ENCODE results near the gene BUB1. TPM values are rescaled to one million over a fixed set of nuclear protein-coding genes. Genes with fewer than 3 reads are reported as not detected.

Gene BUB1
- total and polyA plus RNA-seq, 2 of the 8 experiments (the other 6 are each of a cell fraction or from before 2014, with no cell fraction given): 48.4 to 113 TPM

- H2AK5ac ChIP-seq (ENCODE audit: low read depth, low read length): no peak overlapping the region; the same call in 1 of the 2 replicates
- DNase-seq (ENCODE audit: low read depth in 1 of 2, low spot score in 2 of 2) (no peak), FAIRE-seq (no peak)
- H3K4ac ChIP-seq (replicated peaks; ENCODE audit: insufficient read length, low read depth, low read length): no peak overlapping the region
- H3K27ac ChIP-seq (ENCODE audit: low read depth, low read length): no peak overlapping the region
- H3K9me3 ChIP-seq (ENCODE audit: insufficient read depth in 2 of 2, low read depth in 1 of 2, low read length in 1 of 2): no peaks in the 10 kb centered on the region
- H2BK12ac ChIP-seq (ENCODE audit: low read depth, low read length): no peak overlapping the region
- H2AFZ ChIP-seq (ENCODE audit: low read length): no peak overlapping the region
- H2BK120ac ChIP-seq (replicated peaks; ENCODE audit: low read depth, low read length): no peak overlapping the region
- no peak overlapping the region for H2BK15ac ChIP-seq (ENCODE audit: low read length)
- ChIA-PET POLR2A (ENCODE audit: partially characterized antibody) (interaction anchor here (1.0 to 1.4 kb wide), 7 partner anchors 9 to 80 kb away, joined by 3 to 5 read pairs (median 4); no protein-coding TSS in a partner anchor), CTCF (ENCODE audit: partially characterized antibody) (interaction anchor here (1.0 to 2.8 kb wide), 3 partner anchors 81 to 137 kb away, joined by 3 to 19 read pairs (median 6); no protein-coding TSS in a partner anchor)
- H2BK20ac ChIP-seq (ENCODE audit: low read length): no peak overlapping the region
- no peaks in the 10 kb centered on the region; a peak in 2 of 7 replicates for H3K27me3 ChIP-seq (replicated peaks in 1 of 4; ENCODE audit: control insufficient read depth in 3 of 4, extremely low read depth in 1 of 4, insufficient read depth in 3 of 4, low read length in 3 of 4)
- H3K79me2 ChIP-seq (ENCODE audit: control insufficient read depth in 1 of 2, insufficient read depth in 2 of 2, low read length in 2 of 2): peaks cover 14 to 48% of the 10 kb centered on the region in 2 experiments; a peak in 3 of 4 replicates
- H4K20me1 ChIP-seq (replicated peaks in 1 of 2; ENCODE audit: control insufficient read depth in 1 of 2, insufficient read depth in 2 of 2, low read length in 2 of 2): peaks cover 6 to 12% of the 10 kb centered on the region in 2 experiments
- no peak overlapping the region for H4K8ac ChIP-seq (ENCODE audit: extremely low read depth, insufficient read depth, low read length)
- H3K4me3 ChIP-seq (ENCODE audit: extremely low read depth in 1 of 4, insufficient read depth in 2 of 4, low read depth in 3 of 4, low read length in 4 of 4): peak overlapping the region in 1 of 4 experiments; percentile 22; a peak in 1 of 8 replicates
- H3K9ac ChIP-seq (replicated peaks in 1 of 4; ENCODE audit: extremely low read depth in 1 of 4, low read depth in 3 of 4, low read length in 3 of 4): no peak overlapping the region
- no peak overlapping the region for H3K56ac ChIP-seq (replicated peaks; ENCODE audit: insufficient read length, low read depth, low read length)
- peaks cover 10% of the 10 kb centered on the region for H3K23me2 ChIP-seq (ENCODE audit: low read depth, low read length)
- no peak for TF ChIP-seq HDAC2 (IDR thresholded peaks at IDR 0.05; ENCODE audit: borderline replicate concordance in 1 of 2, low read depth in 2 of 2, low read length in 2 of 2)
- TF ChIP-seq KDM5A (IDR thresholded peaks at IDR 0.05; ENCODE audit: low read length): no peak
- 0 out of 2 replicates have a peak, but pooled peaks have one; percentile 30 for TF ChIP-seq E2F6 (IDR thresholded peaks at IDR 0.05)
- no peak for TF ChIP-seq BCL11A (IDR thresholded peaks at IDR 0.05; ENCODE audit: low read depth in 2 of 2, low read length in 2 of 2)
- TF ChIP-seq ASH2L (IDR thresholded peaks at IDR 0.05; ENCODE audit: low read length): no peak
- TF ChIP-seq RXRA (IDR thresholded peaks at IDR 0.05; ENCODE audit: insufficient read depth, low read depth, low read length): no peak
- TF ChIP-seq GTF2F1 (IDR thresholded peaks at IDR 0.05; ENCODE audit: borderline replicate concordance, low read depth, low read length): no peak
- no peak overlapping the region for H3K23ac ChIP-seq (ENCODE audit: insufficient read length)
- peaks cover 8 to 48% (median 39%) of the 10 kb centered on the region in 4 experiments for H3K36me3 ChIP-seq (ENCODE audit: control insufficient read depth in 2 of 4, insufficient read depth in 4 of 4, low read length in 3 of 4)
- no peak overlapping the region for H3K14ac ChIP-seq (ENCODE audit: insufficient read length)
- peaks cover 4% of the 10 kb centered on the region; the same call in 1 of the 2 replicates for H3K79me1 ChIP-seq (ENCODE audit: low read depth, low read length)
- no peak overlapping the region for H4K91ac ChIP-seq (replicated peaks; ENCODE audit: insufficient read length, low read length)
- peak overlapping the region; percentile 21 to 95 for H3K4me2 ChIP-seq (ENCODE audit: insufficient read depth in 1 of 2, low read depth in 2 of 2, low read length in 2 of 2)
- H3K4me1 ChIP-seq (replicated peaks in 1 of 4; ENCODE audit: control insufficient read depth in 3 of 4, insufficient read depth in 4 of 4, low read length in 3 of 4): peaks cover 7 to 16% (median 9%) of the 10 kb centered on the region in 4 experiments
- H2BK5ac ChIP-seq (ENCODE audit: low read depth, low read length): 0 out of 2 replicates have a peak overlapping the region, but pooled peaks have one; percentile 4
- H3K18ac ChIP-seq (ENCODE audit: extremely low read depth, low read length): no peak overlapping the region
- WGBS, 2 experiments (ENCODE audit: extremely low coverage in 1 of 2, insufficient coverage in 1 of 2, insufficient read length in 1 of 2, insufficient replicate concordance in 2 of 2, low coverage in 1 of 2, low lambda C conversion rate in 2 of 2, missing lambda C conversion rate in 1 of 2): 79% methylated on average over 7 of the region's 7 CpGs; no CpG with 5 or more reads in 1 of the 2 experiments
- H4K5ac ChIP-seq (ENCODE audit: insufficient read length, low read depth, low read length): no peak overlapping the region
Measured at GRCh38 chr2:110674620-110675555, 3.0 kb downstream of the BUB1 start.
